Measurements from ENCODE around the gene SCOC. TPM values are rescaled to one million over a fixed set of nuclear protein-coding genes. Genes with fewer than 3 reads are reported as not detected.
A peak's percentile ranks its signal among the peaks of the same experiment; 100 is the strongest.

Gene SCOC
- total RNA-seq, 1 donor from 2014 or later, result 60.8 TPM

- no peaks in the 10 kb centered on the region for H3K36me3 Mint-ChIP-seq (ENCODE audit: low read depth, unreplicated experiment)
- no peak for FAIRE-seq
- TF ChIP-seq EZH2 (IDR thresholded peaks at IDR 0.05; ENCODE audit: insufficient read depth, low read length) (no peak), CTCF (IDR thresholded peaks at IDR 0.05; ENCODE audit: insufficient read depth, low read depth, low read length) (no peak)
- H3K9me3 Mint-ChIP-seq (ENCODE audit: unreplicated experiment), result no peaks in the 10 kb centered on the region
- H3K4me3 Mint-ChIP-seq (ENCODE audit: unreplicated experiment), result no peak overlapping the region
- H3K9ac ChIP-seq (ENCODE audit: low read length), result peak overlapping the region; percentile 93
- no peak for DNase-seq (ENCODE audit: low read depth)
- H4K20me1 ChIP-seq (ENCODE audit: insufficient read depth, low read length), result peaks cover 29% of the 10 kb centered on the region
- H2AFZ ChIP-seq (ENCODE audit: low read depth, low read length), result peak overlapping the region; percentile 86
- peaks cover 23% of the 10 kb centered on the region for H3K4me1 ChIP-seq (ENCODE audit: insufficient read depth, low read length)
- no peak overlapping the region for H3K27ac Mint-ChIP-seq (ENCODE audit: unreplicated experiment)
- H3K27me3 Mint-ChIP-seq (ENCODE audit: low read depth, unreplicated experiment), result no peaks in the 10 kb centered on the region
- peak overlapping the region; percentile 92 for H3K4me2 ChIP-seq (ENCODE audit: low read length)
- H3K4me3 ChIP-seq (ENCODE audit: insufficient read depth, low read depth, low read length), result peak overlapping the region; percentile 90
- H3K36me3 ChIP-seq (ENCODE audit: insufficient read depth, low read length), result no peaks in the 10 kb centered on the region
- peaks cover 43% of the 10 kb centered on the region for H3K79me2 ChIP-seq (ENCODE audit: insufficient read depth, low read length)
- peak overlapping the region; percentile 77 for H3K27ac ChIP-seq (ENCODE audit: low read depth, low read length)
- H3K27me3 ChIP-seq (ENCODE audit: insufficient read depth, low read length), result no peaks in the 10 kb centered on the region
- H3K4me1 Mint-ChIP-seq (ENCODE audit: low read depth, unreplicated experiment), result peaks cover 23% of the 10 kb centered on the region
- no peaks in the 10 kb centered on the region for H3K9me3 ChIP-seq (ENCODE audit: insufficient read depth, low read depth, low read length)
Measured at GRCh38 chr4:140372751-140373327, 607 bp upstream of the SCOC start.

- TF ChIP-seq CTCF (IDR thresholded peaks at IDR 0.05; ENCODE audit: insufficient read depth, low read depth, low read length), result no peak
- no peak for TF ChIP-seq EZH2 (IDR thresholded peaks at IDR 0.05; ENCODE audit: insufficient read depth, low read length)
- Mint-ChIP-seq H3K4me1 (ENCODE audit: low read depth, unreplicated experiment) (peaks cover 13% of the 10 kb centered on the region), H3K27ac (ENCODE audit: unreplicated experiment) (peak overlapping the region; percentile 85), H3K4me3 (ENCODE audit: unreplicated experiment) (no peak overlapping the region), H3K36me3 (ENCODE audit: low read depth, unreplicated experiment) (no peaks in the 10 kb centered on the region), H3K9me3 (ENCODE audit: unreplicated experiment) (no peaks in the 10 kb centered on the region), H3K27me3 (ENCODE audit: low read depth, unreplicated experiment) (no peaks in the 10 kb centered on the region)
- Histone ChIP-seq H3K79me2 (ENCODE audit: insufficient read depth, low read length) (peaks cover 56% of the 10 kb centered on the region), H3K27ac (ENCODE audit: low read depth, low read length) (peak overlapping the region; percentile 84), H3K4me2 (ENCODE audit: low read length) (peak overlapping the region; percentile 94), H3K27me3 (ENCODE audit: insufficient read depth, low read length) (no peaks in the 10 kb centered on the region), H3K9ac (ENCODE audit: low read length) (peak overlapping the region; percentile 93), H3K9me3 (ENCODE audit: insufficient read depth, low read depth, low read length) (no peaks in the 10 kb centered on the region), H2AFZ (ENCODE audit: low read depth, low read length) (peak overlapping the region; percentile 83), H3K4me1 (ENCODE audit: insufficient read depth, low read length) (peaks cover 15% of the 10 kb centered on the region), H3K4me3 (ENCODE audit: insufficient read depth, low read depth, low read length) (peak overlapping the region; percentile 90), H4K20me1 (ENCODE audit: insufficient read depth, low read length) (peaks cover 29% of the 10 kb centered on the region), H3K36me3 (ENCODE audit: insufficient read depth, low read length) (no peaks in the 10 kb centered on the region)
- DNase-seq (ENCODE audit: low read depth) (no peak), FAIRE-seq (no peak)
Measured at GRCh38 chr4:140374130-140374477, 658 bp downstream of the SCOC start.

- Histone ChIP-seq H3K79me2 (ENCODE audit: insufficient read depth, low read length) (peaks cover 21% of the 10 kb centered on the region), H3K4me1 (ENCODE audit: insufficient read depth, low read length) (no peaks in the 10 kb centered on the region), H2AFZ (ENCODE audit: low read depth, low read length) (no peak overlapping the region), H3K9me3 (ENCODE audit: insufficient read depth, low read depth, low read length) (no peaks in the 10 kb centered on the region), H3K36me3 (ENCODE audit: insufficient read depth, low read length) (peaks cover 3% of the 10 kb centered on the region), H4K20me1 (ENCODE audit: insufficient read depth, low read length) (no peaks in the 10 kb centered on the region), H3K4me3 (ENCODE audit: insufficient read depth, low read depth, low read length) (no peak overlapping the region), H3K4me2 (ENCODE audit: low read length) (no peak overlapping the region), H3K27ac (ENCODE audit: low read depth, low read length) (no peak overlapping the region), H3K9ac (ENCODE audit: low read length) (no peak overlapping the region), H3K27me3 (ENCODE audit: insufficient read depth, low read length) (no peaks in the 10 kb centered on the region)
- Mint-ChIP-seq H3K9me3 (ENCODE audit: unreplicated experiment) (no peaks in the 10 kb centered on the region), H3K27ac (ENCODE audit: unreplicated experiment) (no peak overlapping the region), H3K36me3 (ENCODE audit: low read depth, unreplicated experiment) (no peaks in the 10 kb centered on the region), H3K4me3 (ENCODE audit: unreplicated experiment) (no peak overlapping the region), H3K27me3 (ENCODE audit: low read depth, unreplicated experiment) (no peaks in the 10 kb centered on the region), H3K4me1 (ENCODE audit: low read depth, unreplicated experiment) (no peaks in the 10 kb centered on the region)
- no peak for DNase-seq (ENCODE audit: low read depth)
- TF ChIP-seq EZH2 (IDR thresholded peaks at IDR 0.05; ENCODE audit: insufficient read depth, low read length) (no peak), CTCF (IDR thresholded peaks at IDR 0.05; ENCODE audit: insufficient read depth, low read depth, low read length) (no peak)
- FAIRE-seq, result no peak
Measured at GRCh38 chr4:140382732-140383131, 9.3 kb downstream of the SCOC start.
